K562 (cell line): ENCODE results near the gene DCAF15. TPM values are rescaled to one million over a fixed set of nuclear protein-coding genes. Genes with fewer than 3 reads are reported as not detected.

Experiments
- CAMTA2 ChIP-seq: fragments of 250-450 bp; sonication (Bioruptor Pico); conservative IDR thresholded peaks from 2 replicates; pipeline ENCODE4 v1.5.1; 2022
- CTCF ChIP-seq, 3 experiments: IDR thresholded peaks in 2 of 3; conservative IDR thresholded peaks in 1 of 3; 2 replicates each; pipeline ENCODE4 v1.5.1; 2011 to 2012; ENCODE audit warnings: low read length in 3 of 3, mild to moderate bottlenecking in 3 of 3, control low read depth in 2 of 3, improper control_type of control experiment in 1 of 3, inconsistent platforms in 1 of 3, low read depth in 1 of 3, mixed read lengths in 1 of 3, moderate library complexity in 1 of 3; ENCODE audit not compliant: insufficient read depth in 2 of 3
- DEAF1 ChIP-seq: fragments of 450-650 bp; formaldehyde crosslinking; IDR thresholded peaks from 2 replicates; pipeline ENCODE4 v1.4.0; 2020; ENCODE audit warnings: mild to moderate bottlenecking, moderate library complexity
- GABPB1 ChIP-seq: sonication (generic); formaldehyde crosslinking; IDR thresholded peaks from 2 replicates; pipeline ENCODE4 v1.8.0; 2022; ENCODE audit warnings: mild to moderate bottlenecking, missing genetic modification reagents
- HLTF ChIP-seq: fragments of 450-650 bp; IDR thresholded peaks from 2 replicates; pipeline ENCODE4 v1.6.1; 2016
- PTRF ChIP-seq: fragments of 450-650 bp; IDR thresholded peaks from 2 replicates; pipeline ENCODE4 v1.6.1; 2016; ENCODE audit warnings: mild to moderate bottlenecking, missing genetic modification characterization, missing compliant biosample characterization
- RBM39 ChIP-seq: fragments of 200-400 bp; formaldehyde crosslinking; optimal IDR thresholded peaks from 2 replicates; pipeline ENCODE3; 2018; ENCODE audit warnings: low read depth, low read length
- ZNF212 ChIP-seq: fragments of 450-650 bp; formaldehyde crosslinking; IDR thresholded peaks from 2 replicates; pipeline ENCODE4 v1.4.0; 2020; ENCODE audit warnings: mild to moderate bottlenecking
- ZNF444 ChIP-seq: fragments of 250-450 bp; sonication (Bioruptor Pico); IDR thresholded peaks from 2 replicates; pipeline ENCODE4 v1.4.0; 2020; ENCODE audit warnings: mild to moderate bottlenecking, moderate library complexity
- polyA plus RNA-seq, 8 experiments: library from polyadenylated mRNA; depleted of rRNA in 4 of 8; stranded (reverse) in 5 of 8; unstranded in 3 of 8; fragments of >200 nt; fragmentation: Nextera tagmentation in 2 of 8; fragmentation: Illumina TruSeq in 1 of 8; extraction: Ambion mirVana in 2 of 8; extraction: Trizol in 1 of 8; gene quantifications; 2 replicates each; pipeline versions ENCODE4 v1.2.1 to v1.2.3, GENCODE V29; 2011 to 2014; ENCODE audit warnings: inconsistent platforms in 1 of 8, missing spikeins in 1 of 8
- total RNA-seq, 7 experiments: library from RNA; depleted of rRNA in 6 of 7; stranded (reverse); fragments of >200 nt in 6 of 7; fragmentation: Illumina TruSeq in 2 of 7; extraction: Trizol in 2 of 7; gene quantifications; 2 replicates each; pipeline versions ENCODE4 v1.2.1 to v1.2.3, GENCODE V29; 2011 to 2021; ENCODE audit warnings: low replicate concordance in 1 of 7
- TF ChIP-seq, protein P1 (sequence below), 3 experiments: fragments of 200-800 bp in 1 of 3; sonication (Bioruptor generic) in 1 of 3; sonication (generic) in 1 of 3; formaldehyde crosslinking in 1 of 3; IDR thresholded peaks; 2 replicates each; pipeline versions ENCODE4 v1.6.1 to v1.8.0; 2016 to 2022; ENCODE audit warnings: mild to moderate bottlenecking in 2 of 3, missing compliant biosample characterization in 2 of 3, missing genetic modification characterization in 2 of 3, missing genetic modification reagents in 1 of 3
- TF ChIP-seq, protein P2 (sequence below): fragments of 250-450 bp; sonication (Bioruptor Pico); IDR thresholded peaks from 2 replicates; pipeline ENCODE4 v1.5.0; 2020; ENCODE audit warnings: mild to moderate bottlenecking

DCAF15 gene
- total and polyA plus RNA-seq, 9 of the 15 experiments (the other 6 are each of a cell fraction or from before 2014, with no cell fraction given) = 0.17 to 68.5 (median 27.7) TPM

DNA sequence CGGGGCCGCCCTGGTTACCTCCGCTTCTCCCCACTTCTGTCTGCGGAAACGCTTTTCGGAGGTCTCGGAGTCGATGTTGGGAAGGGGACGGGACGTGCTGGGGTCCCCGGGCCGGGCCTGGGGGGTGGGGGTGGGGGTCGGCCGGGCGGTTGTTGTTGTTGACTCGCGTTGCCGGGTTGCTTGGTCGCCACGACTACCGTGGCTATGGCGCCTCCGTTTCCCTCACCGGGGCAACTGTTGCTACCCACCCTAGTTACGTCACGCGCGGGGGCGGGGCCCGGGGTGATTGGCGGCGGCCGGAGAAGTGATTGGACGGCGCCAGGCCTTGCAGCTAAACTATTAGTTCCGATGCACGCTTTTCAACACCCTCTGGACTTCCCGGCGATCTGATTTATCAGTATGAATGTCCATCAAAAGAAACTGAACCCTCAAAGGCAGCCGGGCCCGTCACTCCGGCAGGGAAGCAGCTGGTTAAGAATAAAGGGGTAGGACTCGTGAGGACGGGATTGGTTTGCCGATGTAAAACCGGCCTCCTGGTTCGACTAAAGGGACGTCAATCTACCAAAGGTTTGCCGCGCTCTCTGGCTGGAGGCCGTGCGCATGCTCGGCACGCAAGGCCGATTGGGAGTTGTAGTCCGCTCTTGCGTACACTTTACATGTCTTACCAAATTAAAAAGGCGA, 53.9 kb downstream of the DCAF15 start, which contains the start of gene RFX1 (continued):
- no peak for TF ChIP-seq ZNF444 (CRISPR knock-in tag)
- TF ChIP-seq PTRF (tag) = no peak
- TF ChIP-seq ZNF212 (CRISPR knock-in tag) = no peak
- TF ChIP-seq DEAF1 (CRISPR knock-in tag) = no peak
- no peak for TF ChIP-seq GABPB1
- no peak for TF ChIP-seq CTCF (IDR thresholded peaks at IDR 0.05 in 2 of 3, conservative IDR thresholded peaks at IDR 0.05 in 1 of 3; ENCODE audit: insufficient read depth in 2 of 3, low read depth in 1 of 3, low read length in 3 of 3)
- no peak for TF ChIP-seq RBM39
- TF ChIP-seq HLTF = no peak
- TF ChIP-seq, protein P1, sequence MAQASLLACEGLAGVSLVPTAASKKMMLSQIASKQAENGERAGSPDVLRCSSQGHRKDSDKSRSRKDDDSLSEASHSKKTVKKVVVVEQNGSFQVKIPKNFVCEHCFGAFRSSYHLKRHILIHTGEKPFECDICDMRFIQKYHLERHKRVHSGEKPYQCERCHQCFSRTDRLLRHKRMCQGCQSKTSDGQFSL (CRISPR knock-in tag; IDR thresholded peaks at IDR 0.05) = no peak
- TF ChIP-seq, protein P1 (tag; IDR thresholded peaks at IDR 0.05) = no peak; a peak in 1 of 4 replicates
- TF ChIP-seq, protein P2, sequence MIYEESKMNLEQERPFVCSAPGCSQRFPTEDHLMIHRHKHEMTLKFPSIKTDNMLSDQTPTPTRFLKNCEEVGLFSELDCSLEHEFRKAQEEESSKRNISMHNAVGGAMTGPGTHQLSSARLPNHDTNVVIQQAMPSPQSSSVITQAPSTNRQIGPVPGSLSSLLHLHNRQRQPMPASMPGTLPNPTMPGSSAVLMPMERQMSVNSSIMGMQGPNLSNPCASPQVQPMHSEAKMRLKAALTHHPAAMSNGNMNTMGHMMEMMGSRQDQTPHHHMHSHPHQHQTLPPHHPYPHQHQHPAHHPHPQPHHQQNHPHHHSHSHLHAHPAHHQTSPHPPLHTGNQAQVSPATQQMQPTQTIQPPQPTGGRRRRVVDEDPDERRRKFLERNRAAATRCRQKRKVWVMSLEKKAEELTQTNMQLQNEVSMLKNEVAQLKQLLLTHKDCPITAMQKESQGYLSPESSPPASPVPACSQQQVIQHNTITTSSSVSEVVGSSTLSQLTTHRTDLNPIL (CRISPR knock-in tag) = no peak
- TF ChIP-seq CAMTA2 (CRISPR knock-in tag) = no peak
